ENCODE results near the gene GRXCR1.

- TF ChIP-seq CTCF (IDR thresholded peaks at IDR 0.05), result peak; percentile 87
- TF ChIP-seq ZFX (IDR thresholded peaks at IDR 0.05; ENCODE audit: borderline replicate concordance), result no peak
These were observed 26.8 kb upstream of the GRXCR1 start for GRCh38 chr4:42865572-42866189.

Data from 22Rv1 (cell line).